ENCODE results near the gene IFNLR1. TPM values are rescaled to one million over a fixed set of nuclear protein-coding genes. Genes with fewer than 3 reads are reported as not detected.

IFNLR1 gene
- total and polyA plus RNA-seq, 9 of the 15 experiments (the other 6 are each of a cell fraction or from before 2014, with no cell fraction given), result not detected

GRCh38 chr1:24164004-24164403 is 23.1 kb downstream of the IFNLR1 start:
- ChIA-PET CTCF (ENCODE audit: low intra/inter-chr PET ratio) (no interaction called here), POLR2A (no interaction called here)
- Histone ChIP-seq H3K79me2 (ENCODE audit: control insufficient read depth, insufficient read depth, low read length) (no peaks in the 10 kb centered on the region), H3K9me1 (ENCODE audit: control insufficient read depth, insufficient read depth, low read length) (no peaks in the 10 kb centered on the region), H2AFZ (ENCODE audit: low read depth, low read length) (no peak overlapping the region), H3K36me3 (ENCODE audit: control insufficient read depth, insufficient read depth, low read length) (no peaks in the 10 kb centered on the region), H3K27ac (ENCODE audit: extremely low read depth, low read depth, low read length) (no peak overlapping the region), H3K9me3 (replicated peaks; ENCODE audit: control insufficient read depth, insufficient read depth, low read depth, low read length) (no peaks in the 10 kb centered on the region), H3K27me3 (ENCODE audit: control insufficient read depth in 2 of 2, insufficient read depth in 2 of 2, low read length in 2 of 2) (peaks cover 44 to 80% of the 10 kb centered on the region in 2 experiments), H3K9ac (ENCODE audit: insufficient read depth in 1 of 2, low read depth in 2 of 2, low read length in 2 of 2) (no peak overlapping the region), H3K4me1 (replicated peaks in 1 of 2; ENCODE audit: control insufficient read depth in 2 of 2, insufficient read depth in 2 of 2, low read length in 2 of 2) (no peaks in the 10 kb centered on the region), H3K4me2 (ENCODE audit: insufficient read depth, low read length) (no peak overlapping the region), H4K20me1 (replicated peaks; ENCODE audit: control insufficient read depth, insufficient read depth, low read length) (0 out of 2 replicates have a peak, but pooled peaks cover 8% of the 10 kb centered on the region), H3K4me3 (no peak overlapping the region)
- in situ Hi-C loops (cut with MboI), result no loop called here
- 2% methylated on average over 3 of the region's 3 CpGs for WGBS (ENCODE audit: insufficient coverage, low coverage, missing lambda C conversion rate)
- DNase-seq (ENCODE audit: extremely low read depth in 1 of 4, low spot score in 3 of 4) (no peak), FAIRE-seq (no peak), ATAC-seq (no peak)
- BruUV-seq (replicated peaks), result no TSS peak
- intact Hi-C loops (cut with micrococcal nuclease), result no loop called here
- TF ChIP-seq BRF2 (IDR thresholded peaks at IDR 0.05; ENCODE audit: borderline replicate concordance, insufficient read depth, insufficient read length), result no peak
- TF ChIP-seq AFF4 (CRISPR knock-in tag; IDR thresholded peaks at IDR 0.05), result no peak
- no peak for TF ChIP-seq FOXA3 (CRISPR knock-in tag; conservative IDR thresholded peaks at IDR 0.05 in 1 of 2, IDR thresholded peaks at IDR 0.05 in 1 of 2)
- TF ChIP-seq ZNF512 (tag; IDR thresholded peaks at IDR 0.05), result no peak
- no peak for TF ChIP-seq FOXP4 (CRISPR knock-in tag; IDR thresholded peaks at IDR 0.05; ENCODE audit: borderline replicate concordance)
- TF ChIP-seq NFYB (IDR thresholded peaks at IDR 0.05; ENCODE audit: extremely low read depth, insufficient read length), result no peak
- TF ChIP-seq BRF1 (IDR thresholded peaks at IDR 0.05; ENCODE audit: borderline replicate concordance, extremely low read depth, insufficient read length), result no peak
- TF ChIP-seq ZNF280B (CRISPR knock-in tag; IDR thresholded peaks at IDR 0.05), result no peak
- no peak for TF ChIP-seq ZNF778 (CRISPR knock-in tag; IDR thresholded peaks at IDR 0.05)
- no peak for TF ChIP-seq DDX20 (tag; IDR thresholded peaks at IDR 0.05; ENCODE audit: low read depth)
- no peak for TF ChIP-seq ZNF589 (CRISPR knock-in tag; IDR thresholded peaks at IDR 0.05; ENCODE audit: low read depth)

Measured in K562 (cell line).